NCI-H446 treated with DMSO at 0.1 percent for 48 hours (cell line): Measurements from ENCODE around the gene LRP1.

ENCODE experiments used
- DNase-seq: peaks from one replicate; lab custom pipeline; 2025; lab: John Stamatoyannopoulos, UW

LRP1 gene

GRCh38 chr12:57254506-57255280 lies 126.4 kb downstream of the LRP1 start:
- DNase-seq: no peak

GRCh38 chr12:57255916-57256315 lies 127.6 kb downstream of the LRP1 start:
- no peak for DNase-seq

- no peak for DNase-seq
Measured at GRCh38 chr12:57258977-57259970, 131.0 kb downstream of the LRP1 start.

GRCh38 chr12:57260366-57260765 lies 132.1 kb downstream of the LRP1 start:
- DNase-seq: no peak

GRCh38 chr12:57261428-57261865 lies 133.2 kb downstream of the LRP1 start:
- DNase-seq: no peak

GRCh38 chr12:57262126-57262822 lies 134.0 kb downstream of the LRP1 start:
- DNase-seq: no peak
